Endothelial cell of umbilical vein (primary cell): Measurements from ENCODE around the gene RBM17. TPM values are rescaled to one million over a fixed set of nuclear protein-coding genes. Genes with fewer than 3 reads are reported as not detected.

Source experiments
- BruUV-seq: library from RNA; stranded (reverse); fragments of 400-500 nt; replicated peaks from 2 replicates; lab custom pipeline; 2021; lab: Mats Ljungman, UMichigan
- CTCF ChIA-PET: fragments of 300-600, 350-600 bp; sonication (Branson Sonifier 250); formaldehyde crosslinking; loops from one replicate; lab custom pipeline; 2021; ENCODE audit warnings: antibody characterized with exemption, inconsistent platforms; lab: Charles Lee
- POLR2A ChIA-PET: fragments of 300-600, 350-600 bp; sonication (Branson Sonifier 250); formaldehyde crosslinking; loops from one replicate; lab custom pipeline; 2021; ENCODE audit warnings: antibody characterized with exemption, inconsistent platforms; lab: Charles Lee
- DNase-seq: peaks from one replicate; pipeline ENCODE4 v3.0.0-alpha.2; 2011; ENCODE audit warnings: low read depth, low spot score
- FAIRE-seq: peaks from 2 replicates; lab custom pipeline; 2011; peaks lifted over from hg19 to GRCh38; lab: Jason Lieb, UNC
- H2AFZ ChIP-seq: 2 replicates; pipeline ENCODE4 v1.6.0; 2012; ENCODE audit warnings: low read depth, low read length, control low read depth, inconsistent platforms
- H3K27ac ChIP-seq: 2 replicates; pipeline ENCODE4 v1.5.1; 2011; ENCODE audit warnings: low read depth, mild to moderate bottlenecking, control low read depth, low read length, moderate library complexity; ENCODE audit not compliant: insufficient read depth
- H3K27me3 ChIP-seq, 2 experiments: 2 replicates each; pipeline versions ENCODE4 v1.6.0 to v1.6.1; 2011; ENCODE audit warnings: low read length in 2 of 2, mixed read lengths in 1 of 2; ENCODE audit not compliant: control insufficient read depth in 2 of 2, insufficient read depth in 2 of 2
- H3K36me3 ChIP-seq, 2 experiments: 2 replicates in 1 of 2; 3 replicates in 1 of 2; pipeline ENCODE4 v1.5.1; 2011; ENCODE audit warnings: low read length in 2 of 2, mild to moderate bottlenecking in 1 of 2, moderate library complexity in 1 of 2; ENCODE audit not compliant: control insufficient read depth in 2 of 2, insufficient read depth in 2 of 2; ENCODE audit errors: extremely low read depth in 1 of 2
- H3K4me1 ChIP-seq: 3 replicates; pipeline ENCODE4 v1.5.1; 2011; ENCODE audit warnings: mild to moderate bottlenecking, low read length; ENCODE audit not compliant: control insufficient read depth, insufficient read depth; ENCODE audit errors: extremely low read depth
- H3K4me2 ChIP-seq: 2 replicates; pipeline ENCODE4 v1.6.1; 2011; ENCODE audit warnings: low read length, control low read depth, mixed read lengths; ENCODE audit not compliant: insufficient read depth
- H3K4me3 ChIP-seq, 3 experiments: fragments of 200-600 bp in 1 of 3; sonication (generic), shearing (Covaris generic) in 1 of 3; replicated peaks in 1 of 3; 2 replicates each; pipeline ENCODE4 v1.5.1; 2011 to 2016; ENCODE audit warnings: control low read depth in 3 of 3, low read length in 3 of 3, mild to moderate bottlenecking in 2 of 3, inconsistent platforms in 1 of 3, low read depth in 1 of 3, moderate library complexity in 1 of 3; ENCODE audit not compliant: insufficient read depth in 1 of 3
- H3K79me2 ChIP-seq: 2 replicates; pipeline ENCODE4 v1.6.0; 2012; ENCODE audit warnings: low read length, inconsistent platforms; ENCODE audit not compliant: control insufficient read depth, insufficient read depth
- H3K9ac ChIP-seq: replicated peaks from 2 replicates; pipeline ENCODE3; 2011; ENCODE audit warnings: low read length, control low read depth; ENCODE audit not compliant: insufficient read depth; ENCODE audit errors: extremely low read depth
- H3K9me1 ChIP-seq: replicated peaks from 3 replicates; pipeline ENCODE4 v1.6.0; 2011; ENCODE audit warnings: mild to moderate bottlenecking, low read length; ENCODE audit not compliant: control insufficient read depth, insufficient read depth; ENCODE audit errors: extremely low read depth
- H3K9me3 ChIP-seq: replicated peaks from 2 replicates; pipeline ENCODE4 v1.5.1; 2012; ENCODE audit warnings: low read length, inconsistent platforms; ENCODE audit not compliant: control insufficient read depth, insufficient read depth
- H4K20me1 ChIP-seq: replicated peaks from 2 replicates; pipeline ENCODE3; 2011; ENCODE audit warnings: mild to moderate bottlenecking, low read length; ENCODE audit not compliant: control insufficient read depth, insufficient read depth; ENCODE audit errors: extremely low read depth
- CTCF ChIP-seq, 2 donors: IDR thresholded peaks; 1 replicate in 1 of 2; 2 replicates in 1 of 2; pipeline ENCODE4 v1.5.1; 2011; ENCODE audit warnings: low read length in 2 of 2, mild to moderate bottlenecking in 2 of 2, moderate library complexity in 2 of 2, control low read depth in 1 of 2, inconsistent platforms in 1 of 2, low read depth in 1 of 2; ENCODE audit not compliant: insufficient read depth in 1 of 2; ENCODE audit errors: extremely low read depth in 1 of 2
- EZH2 ChIP-seq: IDR thresholded peaks from 2 replicates; pipeline ENCODE4 v1.6.1; 2012; ENCODE audit warnings: borderline replicate concordance, low read depth, mild to moderate bottlenecking, moderate library complexity, low read length, inconsistent platforms; ENCODE audit not compliant: severe bottlenecking
- FOS ChIP-seq: IDR thresholded peaks from 2 replicates; pipeline ENCODE4 v1.6.1; 2011; ENCODE audit warnings: mild to moderate bottlenecking, low read length, moderate library complexity, borderline replicate concordance; ENCODE audit not compliant: insufficient read depth
- GATA2 ChIP-seq: IDR thresholded peaks from 2 replicates; pipeline ENCODE4 v1.7.0; 2011; ENCODE audit warnings: low read depth, mild to moderate bottlenecking, moderate library complexity, mixed read lengths, low read length; ENCODE audit not compliant: insufficient read length, insufficient read depth
- JUN ChIP-seq: IDR thresholded peaks from 2 replicates; pipeline ENCODE4 v1.6.1; 2011; ENCODE audit warnings: borderline replicate concordance, low read depth; ENCODE audit not compliant: insufficient read length, insufficient read depth
- MAX ChIP-seq: IDR thresholded peaks from 2 replicates; pipeline ENCODE4 v1.6.1; 2011; ENCODE audit not compliant: insufficient read depth, insufficient read length
- MYC ChIP-seq: IDR thresholded peaks from one replicate; pipeline ENCODE4 v1.6.1; 2011; ENCODE audit warnings: mild to moderate bottlenecking, low read depth, low read length
- POLR2A ChIP-seq: IDR thresholded peaks from 2 replicates; pipeline ENCODE4 v1.6.1; 2012; ENCODE audit warnings: low read depth, mild to moderate bottlenecking, control low read depth, low read length
- POLR2AphosphoS5 ChIP-seq: IDR thresholded peaks from 2 replicates; pipeline ENCODE4 v1.6.1; 2012; ENCODE audit warnings: low read depth, mild to moderate bottlenecking, control low read depth, low read length, moderate library complexity; ENCODE audit not compliant: insufficient read depth
- dilution Hi-C: fragments of 300-500 bp; cut with MboI; formaldehyde crosslinking; loops from one replicate; pipeline ENCODE4 v1.15.0; 2019; ENCODE audit warnings: low sequenced_read_pairs; ENCODE audit not compliant: extremely low pct_ligation_motif_present
- intact Hi-C: fragments of 100-400 bp; cut with micrococcal nuclease; formaldehyde crosslinking; loops from one replicate; pipeline ENCODE4 v1.10.0; 2022
- polyA plus RNA-seq, 4 experiments: library from polyadenylated mRNA; depleted of rRNA in 3 of 4; stranded (reverse) in 3 of 4; unstranded in 1 of 4; fragments of >200 nt; gene quantifications; 2 replicates each; pipeline versions ENCODE4 v1.2.1 to v1.2.3, GENCODE V29; 2011 to 2012; ENCODE audit warnings: missing spikeins in 1 of 4
- total RNA-seq: library from RNA; stranded (reverse); gene quantifications from 2 replicates; pipeline ENCODE4 v1.2.3, GENCODE V29; 2021

The RBM17 gene
- total and polyA plus RNA-seq, 2 donors (not counting 3 experiments of a cell fraction or from before 2014, with no cell fraction given): 23.1 to 148 TPM

GRCh38 chr10:6050801-6051445, 37.9 kb upstream of the RBM17 start:
- Histone ChIP-seq H3K9ac (no peak overlapping the region), H3K9me1 (no peaks in the 10 kb centered on the region), H3K27me3 (peaks cover 0 to 5% of the 10 kb centered on the region in 2 experiments), H4K20me1 (no peaks in the 10 kb centered on the region), H2AFZ (no peak overlapping the region), H3K4me3 (no peak overlapping the region), H3K9me3 (no peaks in the 10 kb centered on the region), H3K36me3 (no peaks in the 10 kb centered on the region), H3K27ac (no peak overlapping the region), H3K4me2 (no peak overlapping the region), H3K4me1 (peaks cover 9% of the 10 kb centered on the region), H3K79me2 (no peaks in the 10 kb centered on the region)
- DNase-seq (no peak), FAIRE-seq (no peak)
- dilution Hi-C loops (no loop called here), intact Hi-C loops (no loop called here)
- CTCF ChIA-PET: no interaction called here
- POLR2A ChIA-PET: interaction anchor here (0.6 kb wide), 1 partner anchor 13 kb away, joined by 3 read pairs; no protein-coding TSS in a partner anchor
- TF ChIP-seq FOS: no peak
- TF ChIP-seq MYC: no peak
- TF ChIP-seq JUN: no peak
- no TSS peak for BruUV-seq

- DNase-seq (no peak), FAIRE-seq (no peak)
- Histone ChIP-seq H3K79me2 (no peaks in the 10 kb centered on the region), H3K4me2 (no peak overlapping the region), H2AFZ (no peak overlapping the region), H3K36me3 (no peaks in the 10 kb centered on the region), H3K9me3 (no peaks in the 10 kb centered on the region), H3K9me1 (no peaks in the 10 kb centered on the region), H3K27ac (no peak overlapping the region), H3K4me1 (peaks cover 9% of the 10 kb centered on the region), H3K4me3 (no peak overlapping the region), H3K9ac (no peak overlapping the region), H4K20me1 (no peaks in the 10 kb centered on the region), H3K27me3 (peaks cover 0 to 5% of the 10 kb centered on the region in 2 experiments)
- dilution Hi-C loops (no loop called here), intact Hi-C loops (no loop called here)
- no TSS peak for BruUV-seq
- TF ChIP-seq FOS: no peak
- no peak for TF ChIP-seq MYC
- no peak for TF ChIP-seq JUN
- no peak for TF ChIP-seq EZH2
- no peak for TF ChIP-seq POLR2A
- TF ChIP-seq MAX: no peak
- no peak for TF ChIP-seq CTCF (IDR thresholded peaks at IDR 0.05; ENCODE audit: extremely low read depth in 1 of 2, insufficient read depth in 1 of 2, low read depth in 1 of 2, low read length in 2 of 2)
- TF ChIP-seq POLR2AphosphoS5: no peak
- no peak for TF ChIP-seq GATA2
- ChIA-PET CTCF (interaction anchor here (1.0 kb wide), 1 partner anchor 22 kb away, joined by 3 read pairs; no protein-coding TSS in a partner anchor), POLR2A (no interaction called here)
These were observed 36.3 kb upstream of the RBM17 start for GRCh38 chr10:6052247-6053221.
